K562 (cell line): ENCODE data around the gene SDSL.

Experiments used
- CREB1 ChIP-seq, 2 experiments: sonication (generic) in 1 of 2; formaldehyde crosslinking in 1 of 2; IDR thresholded peaks; 2 replicates each; pipeline versions ENCODE4 v1.6.1 to v1.8.0; 2012 to 2022; ENCODE audit warnings: inconsistent platforms in 1 of 2, mild to moderate bottlenecking in 1 of 2, missing genetic modification reagents in 1 of 2, moderate library complexity in 1 of 2
- CTCF ChIP-seq, 3 experiments: IDR thresholded peaks in 2 of 3; conservative IDR thresholded peaks in 1 of 3; 2 replicates each; pipeline ENCODE4 v1.5.1; 2011 to 2012; ENCODE audit warnings: low read length in 3 of 3, mild to moderate bottlenecking in 3 of 3, control low read depth in 2 of 3, improper control_type of control experiment in 1 of 3, inconsistent platforms in 1 of 3, low read depth in 1 of 3, mixed read lengths in 1 of 3, moderate library complexity in 1 of 3; ENCODE audit not compliant: insufficient read depth in 2 of 3
- CTCFL ChIP-seq: IDR thresholded peaks from 2 replicates; pipeline ENCODE4 v1.6.1; 2011; ENCODE audit warnings: borderline replicate concordance, low read depth, mild to moderate bottlenecking, moderate library complexity, low read length; ENCODE audit not compliant: insufficient read depth, poor library complexity, severe bottlenecking
- EP300 ChIP-seq: IDR thresholded peaks from 2 replicates; pipeline ENCODE4 v1.6.1; 2012; ENCODE audit warnings: low read length, improper control_type of control experiment
- EZH2 ChIP-seq: IDR thresholded peaks from 2 replicates; pipeline ENCODE4 v1.6.1; 2012; ENCODE audit warnings: low read depth, mild to moderate bottlenecking, inconsistent platforms, low read length, borderline replicate concordance
- FOXK2 ChIP-seq, 2 experiments: fragments of 450-650 bp; IDR thresholded peaks in 1 of 2; conservative IDR thresholded peaks in 1 of 2; 2 replicates each; pipeline ENCODE4 v1.6.1; 2016; ENCODE audit warnings: low read depth in 2 of 2, mild to moderate bottlenecking in 1 of 2
- MEIS2 ChIP-seq: fragments of 450-650 bp; IDR thresholded peaks from 2 replicates; pipeline ENCODE4 v1.6.1; 2014; ENCODE audit warnings: mild to moderate bottlenecking; ENCODE audit not compliant: partially characterized antibody
- NCOA2 ChIP-seq, 2 experiments: fragments of 450-650 bp; IDR thresholded peaks; 2 replicates each; pipeline ENCODE4 v1.6.1; 2018; ENCODE audit warnings: mild to moderate bottlenecking in 2 of 2, moderate library complexity in 1 of 2; ENCODE audit not compliant: partially characterized antibody in 2 of 2
- POLR2AphosphoS5 ChIP-seq: IDR thresholded peaks from 2 replicates; pipeline ENCODE4 v1.6.1; 2011; ENCODE audit warnings: mild to moderate bottlenecking, low read depth, low read length, moderate library complexity; ENCODE audit not compliant: control insufficient read depth, insufficient read depth
- RERE ChIP-seq: sonication (generic); formaldehyde crosslinking; IDR thresholded peaks from 2 replicates; pipeline ENCODE4 v1.8.0; 2023; ENCODE audit warnings: missing genetic modification reagents, mild to moderate bottlenecking, borderline replicate concordance
- SIX5 ChIP-seq, 2 experiments: IDR thresholded peaks; 2 replicates each; pipeline ENCODE4 v1.6.1; 2011; ENCODE audit warnings: low read length in 2 of 2, borderline replicate concordance in 1 of 2, low read depth in 1 of 2, mild to moderate bottlenecking in 1 of 2, moderate library complexity in 1 of 2; ENCODE audit not compliant: insufficient read depth in 1 of 2
- STAT5B ChIP-seq: fragments of 250-450 bp; sonication (Bioruptor Pico); IDR thresholded peaks from 2 replicates; pipeline ENCODE4 v1.8.0; 2021; ENCODE audit warnings: mild to moderate bottlenecking, inconsistent platforms
- XRCC5 ChIP-seq: fragments of 200-400 bp; formaldehyde crosslinking; IDR thresholded peaks from 2 replicates; pipeline ENCODE4 v1.6.1; 2017; ENCODE audit warnings: low read depth, mild to moderate bottlenecking, low read length
- TF ChIP-seq, protein P1 (sequence below): sonication (generic); formaldehyde crosslinking; IDR thresholded peaks from 2 replicates; pipeline ENCODE4 v1.5.0; 2020; ENCODE audit warnings: missing genetic modification reagents

GRCh38 chr12:113437729-113438100, 15.5 kb downstream of the SDSL start:
- TF ChIP-seq FOXK2 (conservative IDR thresholded peaks at IDR 0.05 in 1 of 2, IDR thresholded peaks at IDR 0.05 in 1 of 2; ENCODE audit: low read depth in 2 of 2) (no peak), CTCF (IDR thresholded peaks at IDR 0.05 in 2 of 3, conservative IDR thresholded peaks at IDR 0.05 in 1 of 3; ENCODE audit: insufficient read depth in 2 of 3, low read depth in 1 of 3, low read length in 3 of 3) (no peak), EZH2 (no peak), RERE (CRISPR knock-in tag) (no peak), SIX5 (IDR thresholded peaks at IDR 0.05; ENCODE audit: borderline replicate concordance in 1 of 2, insufficient read depth in 1 of 2, low read depth in 1 of 2, low read length in 2 of 2) (no peak), NCOA2 (IDR thresholded peaks at IDR 0.05; ENCODE audit: partially characterized antibody in 2 of 2) (no peak), MEIS2 (no peak), XRCC5 (no peak), STAT5B (CRISPR knock-in tag) (no peak), CREB1 (IDR thresholded peaks at IDR 0.05) (no peak), CREB1 (CRISPR knock-in tag; IDR thresholded peaks at IDR 0.05) (no peak), EP300 (no peak), POLR2AphosphoS5 (no peak), CTCFL (no peak)
- TF ChIP-seq, protein P1, sequence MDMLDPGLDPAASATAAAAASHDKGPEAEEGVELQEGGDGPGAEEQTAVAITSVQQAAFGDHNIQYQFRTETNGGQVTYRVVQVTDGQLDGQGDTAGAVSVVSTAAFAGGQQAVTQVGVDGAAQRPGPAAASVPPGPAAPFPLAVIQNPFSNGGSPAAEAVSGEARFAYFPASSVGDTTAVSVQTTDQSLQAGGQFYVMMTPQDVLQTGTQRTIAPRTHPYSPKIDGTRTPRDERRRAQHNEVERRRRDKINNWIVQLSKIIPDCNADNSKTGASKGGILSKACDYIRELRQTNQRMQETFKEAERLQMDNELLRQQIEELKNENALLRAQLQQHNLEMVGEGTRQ (CRISPR knock-in tag), result no peak
